Esophagus mucosa (tissue), 1 donor: Measurements from ENCODE around the gene SRSF10. TPM values are rescaled to one million over a fixed set of nuclear protein-coding genes. Genes with fewer than 3 reads are reported as not detected.
"Not testable (repeated sequence)": the region's sequence is repeated elsewhere in the genome, so short reads cannot be mapped to it uniquely, and the experiment has no call there.

Source experiments
- ATAC-seq: fragments of 200-7000 bp; cut with Tn5 transposase; one replicate; pipeline ENCODE4 v1.9.1; 2020
- total RNA-seq: library from RNA; stranded (reverse); gene quantifications from one replicate; pipeline ENCODE4 v1.2.4, GENCODE V29; 2023
- donor health status: DM: yes; HTN: yes; CAD: no.

SRSF10 gene
- total RNA-seq: 48.5 TPM

DNA sequence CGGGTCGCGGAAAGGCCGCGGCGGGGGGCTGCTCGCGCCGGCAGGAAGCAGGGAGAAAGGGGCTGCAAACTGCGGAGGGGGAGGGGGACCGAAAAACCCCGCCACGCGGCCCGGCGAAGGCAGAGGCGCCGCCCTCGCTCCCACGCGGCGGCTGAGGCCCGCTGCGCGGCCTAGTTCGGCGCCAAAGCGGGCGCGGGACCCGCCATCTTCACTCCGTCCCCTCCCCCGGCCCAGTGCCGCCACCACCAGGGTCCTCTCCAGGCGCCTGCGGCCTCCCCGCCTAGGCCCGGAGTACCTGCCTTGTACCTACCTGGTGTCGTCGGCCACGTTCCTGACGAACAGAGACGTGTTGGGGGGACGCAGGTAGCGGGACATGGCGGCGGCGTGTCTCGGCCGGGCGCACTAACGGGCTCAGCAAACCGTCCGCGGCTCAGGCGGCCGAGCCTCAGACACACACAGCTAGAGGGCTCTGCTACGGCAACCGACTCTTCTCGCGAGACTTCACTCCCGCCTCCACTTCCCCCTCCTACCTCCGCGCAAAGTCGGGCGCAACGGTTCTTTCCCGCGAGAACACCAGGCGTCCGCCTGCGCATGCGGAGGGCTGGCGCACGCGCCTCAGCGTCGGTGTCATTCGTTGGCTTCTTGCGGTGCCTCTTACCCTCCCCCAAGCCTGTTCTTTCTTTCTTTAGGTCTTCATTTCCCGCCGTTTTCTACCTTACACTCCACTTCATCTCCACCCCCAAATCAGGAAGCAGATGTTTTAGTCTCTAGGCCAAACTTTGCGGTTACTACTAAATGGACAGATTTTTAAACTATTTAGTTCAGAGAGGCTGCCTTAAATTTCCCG, at the start of gene SRSF10:
Gene SRSF10, minus strand, starts transcription at position 447 of the 847 bp plus-strand sequence. Its CDS starts 72 bp downstream, at position 375.
- ATAC-seq: peak; percentile 99

DNA sequence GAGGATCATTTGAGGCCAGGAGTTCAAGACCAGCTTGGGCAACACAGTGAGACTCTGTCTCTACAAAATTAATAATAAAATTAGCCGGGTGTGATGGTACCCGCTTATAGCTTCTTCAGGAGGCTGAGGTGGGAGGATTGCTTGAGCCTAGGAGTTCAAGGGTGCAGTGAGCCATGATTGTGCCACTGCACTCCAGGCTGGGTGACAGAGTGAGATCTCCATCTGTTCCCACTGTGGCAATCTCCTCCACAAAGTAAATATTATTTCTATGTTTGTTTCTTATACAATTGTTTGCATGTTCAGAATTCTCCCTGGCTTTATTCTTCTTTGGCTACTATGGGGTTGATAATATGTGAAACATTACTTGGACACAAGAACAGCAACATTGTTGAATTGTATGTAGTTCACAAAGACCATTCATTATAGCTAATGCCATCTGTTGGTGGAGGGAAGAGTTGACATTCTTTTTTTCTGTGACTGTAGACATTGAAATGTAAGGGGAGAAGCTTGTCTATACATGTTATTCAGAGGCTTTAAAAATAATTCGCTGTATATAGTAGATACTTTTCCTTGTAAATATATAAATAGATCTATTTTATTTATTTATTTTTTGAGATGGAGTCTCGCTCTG, 47.8 kb upstream of the SRSF10 start:
- ATAC-seq: no peak

DNA sequence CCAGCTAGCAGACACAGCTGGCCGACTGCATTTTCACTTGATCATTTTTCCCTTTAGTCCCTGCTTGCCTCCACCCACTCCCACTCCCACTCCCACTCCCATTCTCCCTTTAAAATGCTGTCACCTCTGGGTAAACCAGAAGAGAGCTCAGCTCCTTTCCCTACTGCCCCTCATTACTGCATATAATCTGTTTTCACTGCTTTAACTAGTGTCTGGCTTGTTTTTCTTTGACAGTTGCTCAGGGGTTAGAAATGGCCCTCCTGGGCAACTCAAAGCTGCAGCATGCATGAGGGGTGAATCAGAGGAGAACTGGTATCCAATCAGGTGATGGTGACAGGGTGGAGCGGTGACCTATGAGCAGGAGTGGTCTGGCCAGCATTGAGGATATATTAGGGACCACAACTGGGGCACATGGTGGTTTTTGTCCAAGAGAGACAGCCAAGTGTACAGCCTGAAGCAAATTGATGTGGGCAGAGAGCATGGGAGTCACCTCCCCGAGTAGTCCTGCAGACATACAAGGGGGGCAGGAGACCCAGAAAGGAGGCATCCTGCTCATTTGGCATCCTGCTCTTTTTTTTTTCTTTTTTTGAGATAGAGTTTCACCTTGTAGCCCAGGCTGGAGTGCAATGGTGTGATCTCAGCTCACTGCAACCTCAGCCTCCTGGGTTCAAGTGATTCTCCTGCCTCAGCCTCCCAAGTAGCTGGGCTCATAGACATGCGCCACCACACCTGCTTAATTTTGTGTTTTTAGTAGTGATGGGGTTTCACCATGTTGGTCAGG, 42.6 kb upstream of the SRSF10 start:
- ATAC-seq: no peak

DNA sequence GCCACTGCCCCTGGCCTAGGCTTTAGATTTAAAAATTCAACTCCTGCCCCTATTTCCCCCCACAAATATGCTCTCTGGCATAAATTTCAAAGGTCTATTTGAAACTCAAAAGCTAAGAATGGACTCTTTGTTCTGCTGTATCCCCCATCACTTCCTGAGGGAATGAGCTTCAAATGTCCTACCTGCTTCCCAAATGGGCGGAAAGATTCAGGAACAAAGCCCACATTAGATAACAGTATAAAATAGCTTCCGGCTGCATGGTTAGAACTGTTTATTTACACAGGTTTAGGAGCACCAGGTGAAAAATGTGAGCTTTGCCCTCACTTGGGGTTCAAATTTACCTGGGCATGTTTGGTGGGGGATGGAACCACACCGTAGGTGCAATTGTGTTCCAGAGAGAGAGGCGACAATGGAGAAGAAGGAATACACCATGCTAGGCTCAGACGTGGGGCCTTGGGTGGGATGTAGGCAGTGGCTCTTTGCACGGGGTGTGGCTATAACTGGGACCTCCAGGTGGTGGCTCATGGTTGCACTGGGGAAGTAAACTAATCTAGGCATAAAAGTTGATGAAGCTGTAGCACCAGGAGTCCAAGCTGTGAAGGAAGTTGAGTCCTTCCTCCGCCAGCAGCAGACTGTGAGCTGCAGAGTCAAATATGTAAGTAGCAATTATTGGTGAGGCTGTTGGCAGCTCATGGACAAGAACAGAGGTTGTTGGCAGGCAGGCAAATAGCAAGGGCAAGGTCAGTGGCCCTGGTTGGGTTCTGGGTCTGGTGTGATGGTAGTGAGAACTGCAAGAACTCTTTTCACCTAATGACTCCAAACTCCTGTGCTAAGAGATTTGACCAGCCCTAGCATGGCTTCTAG, 41.5 kb upstream of the SRSF10 start:
- no peak for ATAC-seq

DNA sequence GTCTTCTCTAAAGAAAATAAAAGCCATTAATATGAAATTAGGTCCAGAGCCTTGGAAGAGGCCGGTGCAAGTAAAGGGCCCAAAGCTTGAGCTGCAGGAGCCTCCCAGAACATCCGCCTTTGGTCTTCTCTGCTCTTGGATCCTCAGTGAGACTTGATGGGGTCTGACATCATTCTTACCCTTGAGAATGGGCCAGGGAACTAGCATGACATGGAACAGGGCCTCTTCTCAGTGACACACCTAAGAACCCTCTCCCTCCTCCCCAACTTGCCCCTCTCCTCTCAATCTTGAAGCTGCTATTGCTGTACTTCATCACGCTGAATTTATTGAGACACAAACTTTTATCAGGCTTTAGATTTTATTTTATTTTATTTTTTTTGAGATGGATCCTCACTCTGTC, 40.3 kb upstream of the SRSF10 start:
- ATAC-seq: no peak

DNA sequence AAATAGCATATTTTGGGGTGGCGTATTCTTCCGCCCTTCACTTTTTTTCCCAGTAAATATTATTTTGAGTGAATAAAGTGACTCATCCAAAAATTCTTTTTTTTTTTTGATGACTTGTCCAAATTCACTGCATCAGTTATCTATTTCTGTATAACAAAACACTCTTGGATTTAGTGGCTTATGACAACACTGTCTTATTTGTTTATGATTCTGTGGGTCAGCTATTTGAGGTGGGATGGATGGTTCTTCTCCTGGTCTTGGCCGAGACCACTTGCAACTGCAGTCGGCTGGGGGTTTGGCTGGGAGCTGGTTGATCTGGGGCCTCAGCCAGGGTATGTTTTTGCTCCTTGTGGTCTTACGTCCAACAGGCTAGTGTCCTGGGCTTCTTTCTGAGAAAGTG, 39.9 kb upstream of the SRSF10 start:
- ATAC-seq: no peak

DNA sequence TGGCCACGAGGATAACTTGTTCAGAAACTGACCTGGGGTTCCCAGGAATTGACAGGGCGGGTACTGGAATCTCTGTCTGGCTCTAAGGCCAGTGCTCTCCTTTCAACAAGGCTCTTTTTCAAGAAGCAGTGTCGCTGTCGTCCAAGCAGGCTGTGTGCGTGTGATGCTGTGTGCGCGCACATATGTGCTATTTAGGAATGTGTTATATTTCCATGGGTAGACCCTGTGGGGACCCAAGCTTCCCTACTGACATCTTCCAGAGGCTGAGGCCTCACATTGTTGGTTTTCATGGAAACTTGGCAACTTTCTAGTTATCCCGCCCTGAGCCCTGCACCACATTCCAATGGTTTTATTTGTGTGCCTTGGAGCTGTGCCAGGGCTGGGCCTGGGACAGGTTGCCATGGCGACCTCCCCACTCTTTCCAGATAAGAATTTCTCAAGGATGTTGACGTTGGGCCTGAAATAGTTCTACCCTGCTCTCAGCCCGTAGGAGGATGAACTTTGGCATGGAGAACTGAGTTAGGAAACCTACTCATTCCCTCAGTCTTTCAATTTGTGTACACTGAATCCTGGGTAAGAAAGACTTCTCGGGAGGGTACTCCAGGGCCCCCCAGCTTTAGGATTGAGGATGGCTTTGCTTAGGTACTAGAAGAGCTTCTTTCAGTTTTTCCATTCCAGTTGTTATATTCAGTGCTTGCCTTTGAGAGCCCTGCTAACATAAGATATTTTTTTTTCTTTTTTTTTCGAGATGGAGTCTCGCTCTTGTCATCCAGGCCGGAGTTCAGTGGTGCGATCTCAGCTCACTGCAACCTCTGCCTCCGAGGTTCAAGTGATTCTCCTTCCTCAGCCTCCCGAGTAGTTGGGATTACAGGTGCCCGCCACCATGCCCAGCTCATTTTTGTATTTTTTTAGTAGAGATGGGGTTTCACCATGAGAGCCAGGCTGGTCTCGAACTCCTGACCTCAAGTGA, 38.8 kb upstream of the SRSF10 start:
- ATAC-seq: peak; percentile 67

DNA sequence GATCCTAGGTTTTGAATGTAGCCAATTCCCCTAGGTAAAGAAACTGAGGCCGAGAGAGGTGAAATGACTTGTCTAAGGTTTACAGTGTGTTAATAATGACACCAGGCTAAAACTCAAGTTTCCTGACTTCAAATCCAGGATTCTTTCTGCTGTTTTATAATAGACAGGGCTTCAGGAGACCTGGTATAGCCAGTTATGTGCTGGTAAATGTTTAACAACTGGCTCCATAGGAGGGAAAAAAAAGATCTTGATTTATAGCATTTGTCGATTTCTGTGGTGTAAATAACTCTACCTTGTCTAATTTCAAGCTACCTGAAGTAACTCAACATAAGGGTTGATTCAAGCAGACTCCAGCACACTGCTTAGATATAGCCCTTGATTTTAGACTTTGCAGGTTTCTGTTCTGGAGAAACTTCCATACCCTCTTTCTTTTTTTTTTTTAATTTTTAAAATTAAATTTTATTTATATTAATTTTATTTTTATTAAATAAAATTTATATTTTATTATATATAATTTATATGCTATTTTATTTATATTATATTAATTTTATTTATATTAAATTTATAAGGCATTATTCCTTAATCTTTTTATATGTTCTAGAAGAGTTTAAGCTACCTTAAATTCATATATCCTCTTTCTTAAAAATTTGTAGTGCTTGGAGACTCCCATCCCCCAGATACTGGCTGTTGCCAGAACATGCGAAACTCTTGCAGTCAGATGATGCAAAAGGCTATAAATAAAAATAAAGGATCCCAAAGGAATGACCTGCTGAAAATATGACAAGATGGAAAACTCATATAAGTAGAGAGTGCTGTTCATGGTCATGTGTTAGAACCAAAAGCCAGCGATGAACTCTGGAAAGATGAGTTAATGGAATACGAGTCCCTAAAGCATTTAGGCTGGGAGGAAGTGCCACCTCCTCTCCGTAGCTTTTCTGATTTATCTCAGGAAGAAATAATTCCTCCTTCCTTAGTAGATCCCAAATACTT, 35.4 kb upstream of the SRSF10 start:
- ATAC-seq: no peak

DNA sequence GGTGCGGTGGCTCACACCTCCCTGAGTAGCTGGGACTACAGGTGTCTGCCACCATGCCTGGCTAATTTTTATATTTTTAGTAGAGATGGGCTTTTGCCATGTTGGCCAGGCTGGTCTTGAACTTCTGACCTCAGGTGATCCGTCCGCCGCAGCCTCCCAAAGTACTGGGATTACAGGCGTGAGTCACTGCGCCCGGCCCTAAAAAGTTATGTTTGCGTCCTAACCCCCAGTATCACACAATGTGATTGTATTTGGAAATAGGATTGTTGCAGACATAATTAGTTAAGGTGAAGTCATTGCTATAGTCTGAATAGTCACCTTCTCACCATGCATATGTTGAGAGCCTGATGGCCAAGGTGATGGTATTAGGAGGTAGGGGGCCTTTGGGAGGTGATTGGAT, 32.8 kb upstream of the SRSF10 start:
- ATAC-seq: not testable (repeated sequence)

DNA sequence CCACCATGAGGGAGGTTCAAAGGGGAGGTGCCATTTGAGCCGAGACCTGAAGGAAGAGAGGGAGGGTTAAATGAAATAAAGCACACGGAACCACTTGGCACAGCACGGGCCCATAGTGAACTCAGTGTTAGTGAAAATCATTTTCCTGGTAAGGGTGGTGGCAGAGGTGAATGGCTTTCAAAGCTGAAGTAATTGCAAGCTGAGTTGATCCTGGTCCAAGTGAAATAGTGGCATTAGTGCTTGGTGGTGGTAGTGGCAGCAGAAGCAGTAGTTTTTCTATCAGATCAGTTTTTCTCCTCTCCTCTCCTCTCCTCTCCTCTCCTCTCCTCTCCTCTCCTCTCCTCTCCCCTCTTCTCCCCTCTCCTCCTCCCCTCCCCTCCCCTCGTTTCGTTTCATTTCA, 30.5 kb upstream of the SRSF10 start:
- no peak for ATAC-seq

DNA sequence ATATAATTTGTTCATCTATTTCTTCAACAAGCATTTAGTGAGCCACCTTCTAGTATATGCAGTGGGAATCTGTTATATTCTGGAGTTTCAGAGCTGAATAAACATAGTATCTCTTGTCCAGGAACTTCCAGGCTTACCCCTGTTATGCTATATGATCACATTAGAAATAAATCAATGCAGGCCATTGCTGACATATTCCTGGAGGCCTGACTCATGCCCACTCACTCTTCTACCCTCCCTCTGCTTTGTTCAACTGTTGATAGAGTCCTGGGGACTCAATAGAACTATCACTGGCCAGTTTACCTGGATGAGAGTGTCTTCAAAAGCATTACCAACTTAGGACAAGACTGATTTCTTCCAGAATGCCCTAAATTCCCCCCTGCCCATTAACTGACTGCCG, 29.3 kb upstream of the SRSF10 start:
- no peak for ATAC-seq

DNA sequence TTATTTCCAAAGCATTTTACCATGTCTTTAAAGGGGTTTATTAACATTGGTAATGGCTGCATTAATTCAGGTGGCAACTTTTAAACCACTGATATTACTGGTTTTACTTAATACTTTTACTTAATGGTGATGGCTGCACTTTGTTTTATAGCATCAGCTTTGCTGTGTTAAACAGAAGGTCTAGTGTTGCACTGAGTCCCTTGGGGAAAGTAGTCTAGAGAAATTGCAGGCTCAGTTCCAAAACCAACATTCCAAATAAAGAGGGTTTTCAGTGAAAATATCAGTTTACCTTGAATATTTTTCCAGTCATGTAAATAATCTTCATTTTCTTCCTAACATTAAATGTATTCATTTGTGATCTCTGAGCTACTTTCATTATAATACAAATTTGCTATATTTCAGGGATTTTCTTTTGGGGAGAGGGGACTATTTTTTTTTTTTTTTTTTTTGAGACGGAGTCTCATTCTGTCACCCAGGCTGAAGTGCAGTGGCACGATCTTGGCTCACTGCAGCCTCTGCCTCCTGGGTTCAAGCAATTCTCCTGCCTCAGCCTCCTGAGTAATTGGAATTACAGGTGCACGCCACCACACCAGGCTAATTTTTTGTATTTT, 28.6 kb upstream of the SRSF10 start:
- not testable (repeated sequence) for ATAC-seq

DNA sequence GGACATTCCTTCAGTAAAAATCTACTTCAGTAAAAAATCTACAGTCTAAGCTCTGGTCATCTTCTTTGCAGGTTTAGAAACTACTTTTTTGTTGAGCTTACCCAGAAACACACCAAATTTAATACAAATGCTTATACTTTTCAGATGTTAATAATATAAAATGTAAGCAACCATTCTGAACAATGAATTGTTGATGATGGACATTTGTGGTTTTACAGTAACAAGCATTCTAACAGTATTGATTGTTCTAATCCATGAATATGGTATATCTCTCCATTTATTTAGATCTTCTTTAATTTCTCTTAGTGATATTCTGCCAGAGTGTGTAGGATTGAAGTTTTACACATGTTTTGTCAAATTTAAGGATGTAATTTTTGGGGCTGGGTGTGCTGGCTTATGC, 27.0 kb upstream of the SRSF10 start:
- ATAC-seq: no peak

DNA sequence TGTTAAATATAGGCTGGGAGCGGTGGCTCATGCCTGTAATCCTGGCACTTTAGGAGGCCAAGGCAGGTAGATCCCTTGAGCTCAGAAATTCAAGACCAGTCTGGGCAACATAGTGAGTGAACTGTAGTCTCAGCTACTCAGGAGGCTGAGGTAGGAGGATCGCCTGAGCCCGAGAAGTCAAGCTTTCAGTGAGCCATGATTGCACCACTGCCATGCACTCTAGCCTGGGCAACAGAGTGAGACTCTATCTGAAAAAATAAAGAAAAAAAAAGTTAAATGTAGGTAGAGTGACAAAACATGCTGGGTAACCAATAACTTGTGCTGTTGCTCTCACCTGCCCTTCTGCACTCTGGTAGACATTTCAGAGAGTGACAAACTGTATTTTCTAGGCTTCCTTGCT, 25.0 kb upstream of the SRSF10 start:
- ATAC-seq: no peak

DNA sequence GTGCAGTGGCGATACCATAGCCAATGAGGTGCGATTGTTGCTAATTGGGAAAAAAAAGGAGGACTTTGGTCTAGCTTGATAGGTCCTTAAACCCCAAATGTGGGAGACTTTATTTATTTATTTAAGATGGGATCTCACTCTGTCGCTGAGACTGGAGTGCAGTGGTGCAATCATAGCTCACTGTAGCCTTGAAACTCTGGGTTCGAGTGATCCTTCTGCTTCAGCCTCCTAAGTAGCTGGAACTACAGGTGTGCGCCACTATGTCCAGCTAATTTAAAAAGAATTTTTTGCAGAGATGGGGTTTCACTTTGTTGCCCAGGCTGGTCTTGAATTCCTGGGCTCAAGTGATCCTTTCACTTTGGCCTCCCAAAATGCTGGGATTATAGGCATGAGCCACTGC, 24.0 kb upstream of the SRSF10 start:
- ATAC-seq: no peak

DNA sequence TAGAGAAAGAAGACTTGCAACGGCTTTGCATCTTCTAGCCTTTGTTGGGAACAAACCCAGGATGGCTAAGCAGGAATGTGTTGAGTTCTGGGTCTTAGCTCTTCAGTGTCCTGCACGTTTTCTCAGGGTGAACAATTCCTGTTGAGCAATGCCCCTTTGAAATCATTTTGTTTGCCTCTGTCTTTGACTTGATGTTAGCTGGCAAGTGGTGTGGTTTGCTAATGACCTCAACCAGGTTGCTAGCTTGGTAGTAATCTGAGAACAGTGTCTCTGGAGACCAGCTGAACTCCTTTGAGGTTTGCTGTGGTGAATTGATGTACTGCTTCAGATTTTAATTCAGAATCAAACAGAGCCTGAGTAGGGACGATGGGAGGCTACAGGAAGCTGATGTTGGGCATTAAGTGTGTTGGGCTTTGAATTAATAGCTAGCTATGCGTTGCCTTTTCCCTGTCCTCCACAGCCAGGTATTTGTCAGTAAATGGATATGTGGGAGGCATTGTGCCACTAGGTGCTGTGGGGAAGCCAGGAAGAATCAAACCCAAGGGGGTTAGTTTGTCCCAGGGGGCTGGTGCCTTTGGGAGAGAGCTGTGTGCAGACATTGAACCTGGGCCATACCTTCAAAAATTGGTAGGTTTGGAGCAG, 23.3 kb upstream of the SRSF10 start:
- ATAC-seq: no peak

DNA sequence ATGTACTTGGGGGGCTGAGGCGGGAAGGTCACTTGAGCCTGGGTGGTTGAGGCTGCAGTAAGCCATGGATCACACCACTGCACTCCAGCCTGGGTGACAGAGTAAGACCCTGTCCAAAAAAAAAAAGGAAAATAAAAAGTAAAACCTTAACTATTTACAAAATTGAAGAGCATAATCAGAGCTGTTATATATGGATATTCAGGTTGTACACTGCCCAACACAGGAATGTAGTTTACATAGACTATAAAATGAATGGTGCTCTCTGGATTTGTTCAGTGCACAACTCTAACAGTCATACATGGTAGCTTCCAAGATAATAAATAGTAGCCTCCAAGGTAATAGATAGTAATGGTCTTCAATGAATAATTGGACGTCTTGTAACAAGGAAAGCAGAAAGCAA, 22.6 kb upstream of the SRSF10 start:
- ATAC-seq: no peak

DNA sequence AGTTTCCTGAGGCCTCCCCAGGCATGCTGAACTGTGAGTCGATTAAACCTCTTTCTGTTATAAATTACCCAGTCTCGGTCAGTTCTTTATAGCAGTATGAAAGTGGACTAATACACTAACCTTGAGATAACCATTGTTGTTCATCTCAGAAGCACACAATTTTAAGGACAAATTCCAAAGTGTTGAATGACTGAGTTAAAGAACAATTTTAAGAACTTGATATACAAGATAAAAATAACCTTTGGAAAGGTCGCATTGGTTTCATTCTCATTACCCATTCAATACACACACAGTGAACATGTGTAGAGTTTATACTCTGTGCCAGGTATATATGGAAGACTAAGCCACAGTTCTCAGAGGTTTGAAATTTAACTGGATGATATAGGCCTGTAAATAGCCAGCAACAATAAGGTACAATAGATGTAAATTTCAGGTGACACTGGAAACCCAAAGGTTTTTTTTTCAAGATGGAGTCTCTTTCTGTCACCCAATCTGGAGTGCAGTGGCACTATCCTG, 19.1 kb upstream of the SRSF10 start:
- ATAC-seq: no peak

DNA sequence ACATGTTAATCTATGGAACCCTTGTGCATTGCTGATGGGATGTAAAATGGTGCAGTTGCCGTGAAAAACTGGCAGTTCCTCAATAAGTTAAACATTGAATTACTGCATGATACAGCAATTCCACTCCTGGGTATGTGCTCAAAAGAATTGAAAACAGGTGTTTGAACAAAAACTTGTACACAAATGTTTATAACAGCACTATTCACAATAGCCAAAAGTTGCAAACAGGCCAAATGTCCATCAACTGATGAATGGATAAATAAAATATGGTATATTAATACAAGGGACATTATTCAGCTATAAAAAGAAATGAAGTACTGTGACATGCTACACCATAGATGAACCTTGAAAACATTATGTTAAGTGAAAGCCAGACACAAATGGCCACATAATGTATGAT, 17.7 kb upstream of the SRSF10 start:
- no peak for ATAC-seq
